ENCODE measurements around the gene KIAA0753.

DNA sequence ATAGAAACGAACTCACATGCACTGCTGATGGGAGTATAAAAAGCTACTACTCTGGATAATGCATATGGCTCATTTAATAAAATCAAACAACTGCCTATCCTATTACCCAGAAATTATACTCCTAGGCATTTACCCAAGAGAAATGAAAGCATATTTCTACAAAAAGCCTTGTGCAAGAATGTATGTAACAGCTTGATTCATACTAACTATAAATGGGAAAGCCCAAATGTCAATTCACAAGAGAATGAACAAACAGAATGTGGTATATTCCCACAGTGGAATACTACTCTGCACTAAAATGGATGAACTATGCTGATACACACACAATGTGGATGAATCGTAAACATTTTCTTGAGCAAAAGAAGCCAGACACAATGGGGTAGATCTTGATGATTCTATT is 38.4 kb downstream of the KIAA0753 start:
- TF ChIP-seq, protein P1, sequence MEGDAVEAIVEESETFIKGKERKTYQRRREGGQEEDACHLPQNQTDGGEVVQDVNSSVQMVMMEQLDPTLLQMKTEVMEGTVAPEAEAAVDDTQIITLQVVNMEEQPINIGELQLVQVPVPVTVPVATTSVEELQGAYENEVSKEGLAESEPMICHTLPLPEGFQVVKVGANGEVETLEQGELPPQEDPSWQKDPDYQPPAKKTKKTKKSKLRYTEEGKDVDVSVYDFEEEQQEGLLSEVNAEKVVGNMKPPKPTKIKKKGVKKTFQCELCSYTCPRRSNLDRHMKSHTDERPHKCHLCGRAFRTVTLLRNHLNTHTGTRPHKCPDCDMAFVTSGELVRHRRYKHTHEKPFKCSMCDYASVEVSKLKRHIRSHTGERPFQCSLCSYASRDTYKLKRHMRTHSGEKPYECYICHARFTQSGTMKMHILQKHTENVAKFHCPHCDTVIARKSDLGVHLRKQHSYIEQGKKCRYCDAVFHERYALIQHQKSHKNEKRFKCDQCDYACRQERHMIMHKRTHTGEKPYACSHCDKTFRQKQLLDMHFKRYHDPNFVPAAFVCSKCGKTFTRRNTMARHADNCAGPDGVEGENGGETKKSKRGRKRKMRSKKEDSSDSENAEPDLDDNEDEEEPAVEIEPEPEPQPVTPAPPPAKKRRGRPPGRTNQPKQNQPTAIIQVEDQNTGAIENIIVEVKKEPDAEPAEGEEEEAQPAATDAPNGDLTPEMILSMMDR (IDR thresholded peaks at IDR 0.05; ENCODE audit: low read depth, low read length, poor library complexity, severe bottlenecking): no peak
- no peak for TF ChIP-seq EZH2phosphoT487 (IDR thresholded peaks at IDR 0.05; ENCODE audit: borderline replicate concordance, low read length)
